Endometrium (tissue), 2 donors: ENCODE measurements around the gene AIMP2.
"Not testable (repeated sequence)": the region's sequence is repeated elsewhere in the genome, so short reads cannot be mapped to it uniquely, and the experiment has no call there.

ENCODE experiments used
- FAIRE-seq: peaks from 2 replicates; lab custom pipeline; 2012; peaks lifted over from hg19 to GRCh38; lab: Jason Lieb, UNC
- donor health status: control.
- donor health status: control.

Gene AIMP2

GRCh38 chr7:6008668-6009611, at the start of gene AIMP2, which contains the start of gene PMS2:
Gene AIMP2, plus strand, starts transcription at chr7:6009272. Its CDS starts 92 bp downstream, at chr7:6009364.
Gene PMS2, minus strand, starts transcription at chr7:6009049. Its CDS starts 30 bp downstream, at chr7:6009019.
- peak; percentile 94 for FAIRE-seq

- FAIRE-seq = not testable (repeated sequence)
These were observed 45.9 kb upstream of the AIMP2 start for GRCh38 chr7:5963205-5963604.

GRCh38 chr7:5963810-5964209, 45.3 kb upstream of the AIMP2 start:
- not testable (repeated sequence) for FAIRE-seq

- FAIRE-seq = not testable (repeated sequence)
These were observed 38.6 kb upstream of the AIMP2 start, which contains the start of gene RSPH10B for GRCh38 chr7:5970347-5970911. Gene RSPH10B, minus strand, starts transcription at chr7:5970689. Its CDS starts 3,573 bp downstream, at chr7:5967116.

- FAIRE-seq = not testable (repeated sequence)
These were observed 35.5 kb upstream of the AIMP2 start for GRCh38 chr7:5973580-5973979.

- FAIRE-seq = not testable (repeated sequence)
These were observed 29.3 kb upstream of the AIMP2 start for GRCh38 chr7:5979680-5980314.

- not testable (repeated sequence) for FAIRE-seq
These were observed 22.0 kb upstream of the AIMP2 start for GRCh38 chr7:5987061-5987460.

- FAIRE-seq = peak; percentile 95
These were observed 11.8 kb upstream of the AIMP2 start for GRCh38 chr7:5997210-5997808.

- FAIRE-seq = no peak
These were observed 1.7 kb upstream of the AIMP2 start for GRCh38 chr7:6007386-6007785.

- not testable (repeated sequence) for FAIRE-seq
These were observed 1.1 kb upstream of the AIMP2 start for GRCh38 chr7:6007835-6008590.

- not testable (repeated sequence) for FAIRE-seq
These were observed 1.3 kb downstream of the AIMP2 start for GRCh38 chr7:6010370-6010769.

- no peak for FAIRE-seq
These were observed 2.5 kb downstream of the AIMP2 start for GRCh38 chr7:6011541-6011940.

GRCh38 chr7:6012355-6013104, 3.5 kb downstream of the AIMP2 start:
- no peak for FAIRE-seq

- FAIRE-seq = no peak
These were observed 7.0 kb downstream of the AIMP2 start for GRCh38 chr7:6015917-6016652.

- no peak for FAIRE-seq
These were observed 7.5 kb downstream of the AIMP2 start for GRCh38 chr7:6016653-6016966.

GRCh38 chr7:6020371-6021286, 11.6 kb downstream of the AIMP2 start:
- FAIRE-seq = no peak

- no peak for FAIRE-seq
These were observed 13.6 kb downstream of the AIMP2 start for GRCh38 chr7:6022707-6023106.

GRCh38 chr7:6023974-6024435, 14.9 kb downstream of the AIMP2 start:
- no peak for FAIRE-seq
